Measurements from ENCODE around the gene SKAP2.
A peak's percentile ranks its signal among the peaks of the same experiment; 100 is the strongest.

The SKAP2 gene

DNA sequence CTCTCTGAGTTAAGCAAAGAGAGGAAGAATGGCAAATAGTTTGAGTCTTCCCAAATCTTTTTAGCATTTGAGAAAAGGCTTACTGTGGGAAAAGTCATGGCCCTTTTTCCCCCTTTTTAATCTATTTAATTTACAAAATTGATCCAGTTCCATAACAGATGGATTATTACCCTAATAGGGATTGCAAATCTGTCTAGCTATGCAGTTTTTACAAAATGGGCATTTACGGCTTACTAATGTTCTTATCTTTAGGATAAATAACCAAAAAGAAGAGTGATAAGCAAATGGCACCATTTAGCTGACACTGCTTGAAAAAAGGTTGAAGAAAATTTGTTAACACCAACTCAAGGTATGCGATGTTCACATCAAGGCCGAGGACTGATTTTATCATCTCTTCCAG, 169.7 kb downstream of the SKAP2 start:
- DNase-seq (ENCODE audit: low read depth): no peak

- DNase-seq (ENCODE audit: low read depth): no peak
Measured at GRCh38 chr7:26694141-26694540, 170.2 kb downstream of the SKAP2 start.

DNA sequence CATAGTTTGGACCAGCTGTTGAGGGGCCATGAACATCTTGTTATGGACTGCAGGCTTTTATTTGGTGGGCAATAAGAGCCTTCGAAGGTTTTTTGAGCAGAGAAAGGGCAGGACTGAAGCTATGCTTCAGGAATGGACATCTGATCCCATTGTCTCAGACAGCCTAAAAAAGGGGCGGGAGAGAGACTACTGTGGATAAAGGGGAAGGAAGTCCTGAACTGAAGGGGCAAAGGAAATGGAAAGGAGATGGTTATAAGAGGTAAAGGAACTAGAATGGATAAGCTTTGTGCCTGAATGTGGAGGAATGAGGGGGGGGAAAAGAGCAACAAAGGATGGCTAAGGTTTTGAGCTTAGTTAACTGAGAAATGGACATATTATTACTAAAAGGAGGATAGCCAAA, 172.5 kb downstream of the SKAP2 start:
- no peak for DNase-seq (ENCODE audit: low read depth)

- no peak for DNase-seq (ENCODE audit: low read depth)
Measured at GRCh38 chr7:26691406-26691805, 173.0 kb downstream of the SKAP2 start.

GRCh38 chr7:26690135-26690805, 174.1 kb downstream of the SKAP2 start:
- DNase-seq (ENCODE audit: low read depth): no peak

- DNase-seq (ENCODE audit: low read depth): no peak
Measured at GRCh38 chr7:26688936-26689506, 175.4 kb downstream of the SKAP2 start.

GRCh38 chr7:26688388-26688787, 176.0 kb downstream of the SKAP2 start:
- no peak for DNase-seq (ENCODE audit: low read depth)

- no peak for DNase-seq (ENCODE audit: low read depth)
Measured at GRCh38 chr7:26687032-26687431, 177.4 kb downstream of the SKAP2 start.

DNA sequence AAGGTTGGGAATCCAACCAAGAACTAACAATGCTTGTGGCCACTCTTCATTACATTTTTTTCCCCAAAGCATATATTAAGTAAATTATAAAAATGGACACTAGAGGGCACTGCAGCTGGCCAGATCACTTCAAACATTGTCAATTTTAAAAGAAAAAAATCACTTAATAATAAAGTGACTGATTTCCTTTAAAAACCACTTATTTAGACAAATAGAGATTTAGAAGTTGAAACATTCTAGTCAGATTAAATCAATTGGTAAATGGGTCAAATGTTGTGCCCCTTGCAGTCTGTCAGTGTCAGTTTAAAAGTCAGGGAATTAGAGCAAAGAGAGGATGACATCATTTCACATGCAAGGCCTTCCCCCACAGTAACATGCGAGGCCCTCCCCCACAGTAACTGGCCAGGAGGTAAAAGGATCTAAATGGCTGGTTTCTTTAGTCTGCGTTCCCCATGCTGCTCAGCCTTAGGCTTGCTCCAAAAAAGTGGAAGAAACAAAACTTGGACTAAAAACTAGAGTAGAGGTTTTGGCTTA, 177.9 kb downstream of the SKAP2 start:
- no peak for DNase-seq (ENCODE audit: low read depth)

GRCh38 chr7:26685606-26686005, 178.8 kb downstream of the SKAP2 start:
- no peak for DNase-seq (ENCODE audit: low read depth)

DNA sequence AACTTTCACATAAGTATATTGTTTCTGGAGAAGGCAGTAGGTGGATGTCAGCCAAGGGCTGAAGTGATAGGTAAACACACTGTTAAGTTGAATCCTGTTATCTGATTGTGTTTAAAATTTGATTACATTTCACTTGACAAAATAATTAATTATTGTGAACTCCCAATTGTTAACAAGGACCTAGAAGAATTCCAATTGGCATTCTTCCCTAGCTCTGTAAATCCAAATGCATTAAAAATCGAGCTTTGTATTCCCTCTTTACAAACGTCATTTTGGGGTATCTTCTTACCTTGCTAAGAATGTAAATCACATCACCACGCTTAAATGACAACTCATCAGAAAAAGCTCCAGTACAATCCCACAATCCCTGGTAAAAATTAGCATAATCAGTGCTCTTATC, 179.9 kb downstream of the SKAP2 start:
- no peak for DNase-seq (ENCODE audit: low read depth)

GRCh38 chr7:26683277-26683676, 181.1 kb downstream of the SKAP2 start:
- no peak for DNase-seq (ENCODE audit: low read depth)

DNA sequence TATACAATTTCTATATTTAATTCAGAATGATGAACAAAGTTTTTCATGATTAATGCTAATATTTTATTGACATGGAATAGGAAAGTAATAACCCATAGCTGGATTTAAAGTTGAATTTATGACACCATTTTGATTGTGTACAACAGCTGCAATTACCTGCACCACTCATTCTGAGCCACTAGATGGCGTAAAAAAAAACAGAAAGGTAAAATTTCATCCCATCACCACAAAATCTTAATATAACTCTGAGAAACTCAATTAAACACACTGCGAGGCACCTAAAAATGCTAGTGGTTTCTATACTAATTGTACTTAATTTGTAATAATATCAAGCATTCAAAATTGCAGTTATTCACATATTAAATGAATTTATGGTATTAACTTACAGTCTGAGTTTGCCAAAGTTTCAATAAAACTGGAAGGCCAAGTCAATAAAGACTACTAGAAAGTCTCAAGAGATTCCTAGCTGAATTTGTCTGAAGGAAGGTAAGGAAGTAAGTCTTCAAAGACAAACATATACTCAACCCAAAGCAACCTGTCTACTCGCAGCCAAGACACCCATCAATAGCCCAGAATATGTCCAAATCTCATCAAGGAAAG, 182.5 kb downstream of the SKAP2 start:
- DNase-seq (ENCODE audit: low read depth): no peak

DNA sequence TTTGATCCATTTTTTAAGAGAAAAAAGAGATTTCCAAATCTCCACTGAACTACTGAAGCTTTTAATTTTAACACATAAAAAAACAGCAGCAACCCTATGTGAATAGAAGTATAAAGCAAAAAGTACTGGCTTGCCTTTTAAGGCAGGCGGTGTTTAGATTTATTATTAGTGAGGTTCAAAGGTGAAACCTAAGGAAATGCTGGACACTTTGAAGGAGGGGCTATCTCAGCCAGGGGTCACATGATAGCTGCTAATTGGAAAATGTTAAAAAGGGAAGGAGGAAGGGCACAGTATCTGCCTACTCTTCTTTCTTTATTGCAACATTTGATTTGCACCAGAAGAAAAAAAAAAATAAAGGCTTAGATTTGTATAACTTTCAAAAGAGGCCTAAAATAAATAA, 183.8 kb downstream of the SKAP2 start:
- no peak for DNase-seq (ENCODE audit: low read depth)

GRCh38 chr7:26675143-26675887, 189.1 kb downstream of the SKAP2 start:
- DNase-seq (ENCODE audit: low read depth): no peak

DNA sequence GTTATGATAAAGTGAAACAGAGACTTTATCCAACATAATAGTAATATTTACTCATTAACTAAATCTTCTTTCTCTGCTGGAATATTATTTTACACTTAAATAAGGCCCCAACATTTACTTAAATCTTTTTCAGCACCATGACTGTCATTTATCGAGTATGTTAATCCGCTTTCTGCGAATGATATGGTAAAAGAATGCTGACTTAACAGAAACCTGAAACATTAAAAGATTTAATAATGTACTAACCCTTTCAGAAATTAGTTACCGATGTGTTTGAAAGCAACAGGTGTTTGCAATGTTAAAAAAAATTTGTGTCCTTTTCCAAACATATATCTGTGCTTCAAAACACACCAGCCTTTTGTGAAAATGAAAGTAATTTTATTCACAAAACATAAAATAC, 190.5 kb downstream of the SKAP2 start:
- no peak for DNase-seq (ENCODE audit: low read depth)

- DNase-seq (ENCODE audit: low read depth): no peak
Measured at GRCh38 chr7:26673271-26673670, 191.1 kb downstream of the SKAP2 start.

- DNase-seq (ENCODE audit: low read depth): no peak
Measured at GRCh38 chr7:26670841-26671240, 193.5 kb downstream of the SKAP2 start.

DNA sequence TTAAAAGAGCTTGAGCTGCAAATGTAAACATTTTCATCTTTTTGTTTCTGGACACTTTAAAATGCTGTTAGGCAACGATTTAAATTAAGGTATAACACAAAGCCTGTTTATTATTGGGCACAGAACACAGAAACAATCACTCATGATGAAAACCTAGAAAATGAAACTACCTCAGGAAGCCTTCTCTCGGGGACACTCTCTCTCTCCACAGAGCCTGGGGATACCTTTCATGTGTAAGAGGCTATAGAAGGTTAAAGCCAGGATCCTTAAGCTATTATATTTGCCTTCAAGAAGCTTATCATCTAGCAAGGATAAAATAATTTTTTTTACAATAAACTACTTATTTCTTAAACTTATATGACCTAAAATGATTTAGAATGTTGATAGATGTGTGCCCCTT, 194.1 kb downstream of the SKAP2 start:
- no peak for DNase-seq (ENCODE audit: low read depth)

- no peak for DNase-seq (ENCODE audit: low read depth)
Measured at GRCh38 chr7:26668821-26669220, 195.6 kb downstream of the SKAP2 start.

- DNase-seq (ENCODE audit: low read depth): peak; percentile 89
Measured at GRCh38 chr7:26667514-26668133, 196.8 kb downstream of the SKAP2 start.

DNA sequence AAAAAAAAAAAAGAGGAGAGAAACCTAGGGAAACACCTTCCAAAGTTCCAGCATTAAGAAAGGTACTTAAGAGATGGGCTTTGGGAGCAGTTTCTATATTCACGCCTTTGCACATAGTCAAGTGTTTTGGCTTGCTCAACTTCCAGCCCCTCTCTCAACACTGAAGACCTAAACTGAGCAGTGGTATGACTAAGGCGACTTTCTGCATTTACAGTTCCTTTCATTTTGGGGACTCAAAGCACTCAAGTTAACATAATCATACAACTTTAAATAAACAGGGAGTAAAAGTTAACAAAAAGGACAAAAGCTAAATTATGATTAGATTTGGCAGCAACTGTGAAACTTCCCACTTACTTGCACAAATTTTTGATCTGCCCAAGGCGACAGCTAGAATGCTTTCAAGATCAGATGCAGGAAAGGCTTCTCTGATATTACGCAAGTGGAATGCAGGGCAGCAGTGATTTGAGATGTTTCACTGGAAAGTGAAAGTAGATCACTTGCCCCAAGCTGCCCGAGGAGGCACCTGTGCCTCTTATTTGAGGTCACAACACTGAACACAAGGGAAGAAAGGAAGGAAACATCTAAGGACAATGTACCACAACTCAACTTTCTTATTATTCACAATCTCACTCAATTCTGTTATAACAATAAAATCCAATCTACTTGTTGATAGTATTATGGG, 199.5 kb downstream of the SKAP2 start:
- no peak for DNase-seq (ENCODE audit: low read depth)

All from fibroblast of the conjunctiva (primary cell).